ENCODE results near the gene BTBD17. TPM values are rescaled to one million over a fixed set of nuclear protein-coding genes. Genes with fewer than 3 reads are reported as not detected.

The BTBD17 gene
- total RNA-seq, 1 donor from 2014 or later, result 2.7 TPM

GRCh38 chr17:74355065-74355464 lies 6.6 kb downstream of the BTBD17 start:
- peaks cover 8% of the 10 kb centered on the region for H3K4me1 Mint-ChIP-seq (ENCODE audit: unreplicated experiment)
- H3K4me3 Mint-ChIP-seq (ENCODE audit: unreplicated experiment), result no peak overlapping the region
- no peak overlapping the region for H3K27ac Mint-ChIP-seq (ENCODE audit: unreplicated experiment)
- TF ChIP-seq CTCF (IDR thresholded peaks at IDR 0.05; ENCODE audit: unreplicated experiment), result no peak
- peaks cover 25% of the 10 kb centered on the region for H3K27me3 Mint-ChIP-seq (ENCODE audit: unreplicated experiment)
- peaks cover 24% of the 10 kb centered on the region for H3K36me3 Mint-ChIP-seq (ENCODE audit: low read depth, unreplicated experiment)
- no peaks in the 10 kb centered on the region for H3K9me3 Mint-ChIP-seq (ENCODE audit: unreplicated experiment)
- no peak for DNase-seq (ENCODE audit: low spot score)

GRCh38 chr17:74354561-74354960 lies 7.1 kb downstream of the BTBD17 start:
- TF ChIP-seq CTCF (IDR thresholded peaks at IDR 0.05; ENCODE audit: unreplicated experiment), result no peak
- no peak overlapping the region for H3K4me3 Mint-ChIP-seq (ENCODE audit: unreplicated experiment)
- peaks cover 27% of the 10 kb centered on the region for H3K27me3 Mint-ChIP-seq (ENCODE audit: unreplicated experiment)

GRCh38 chr17:74354123-74354522 lies 7.5 kb downstream of the BTBD17 start:
- Mint-ChIP-seq H3K4me3 (ENCODE audit: unreplicated experiment) (no peak overlapping the region), H3K4me1 (ENCODE audit: unreplicated experiment) (peaks cover 8% of the 10 kb centered on the region), H3K9me3 (ENCODE audit: unreplicated experiment) (no peaks in the 10 kb centered on the region), H3K27me3 (ENCODE audit: unreplicated experiment) (peaks cover 29% of the 10 kb centered on the region), H3K27ac (ENCODE audit: unreplicated experiment) (no peak overlapping the region), H3K36me3 (ENCODE audit: low read depth, unreplicated experiment) (peaks cover 24% of the 10 kb centered on the region)
- peak; percentile 66 for TF ChIP-seq CTCF (IDR thresholded peaks at IDR 0.05; ENCODE audit: unreplicated experiment)
- peak; percentile 81 for DNase-seq (ENCODE audit: low spot score)

More at GRCh38 chr17:74354561-74354960, 7.1 kb downstream of the BTBD17 start:
- no peak for DNase-seq (ENCODE audit: low spot score)
- Mint-ChIP-seq H3K9me3 (ENCODE audit: unreplicated experiment) (no peaks in the 10 kb centered on the region), H3K4me1 (ENCODE audit: unreplicated experiment) (peaks cover 8% of the 10 kb centered on the region), H3K27ac (ENCODE audit: unreplicated experiment) (no peak overlapping the region), H3K36me3 (ENCODE audit: low read depth, unreplicated experiment) (peaks cover 24% of the 10 kb centered on the region)

- TF ChIP-seq CTCF (IDR thresholded peaks at IDR 0.05; ENCODE audit: unreplicated experiment), result no peak
- DNase-seq (ENCODE audit: low spot score), result no peak
- Mint-ChIP-seq H3K4me3 (ENCODE audit: unreplicated experiment) (no peak overlapping the region), H3K27ac (ENCODE audit: unreplicated experiment) (no peak overlapping the region), H3K27me3 (ENCODE audit: unreplicated experiment) (peaks cover 28% of the 10 kb centered on the region), H3K4me1 (ENCODE audit: unreplicated experiment) (peaks cover 6% of the 10 kb centered on the region), H3K9me3 (ENCODE audit: unreplicated experiment) (no peaks in the 10 kb centered on the region), H3K36me3 (ENCODE audit: low read depth, unreplicated experiment) (peaks cover 21% of the 10 kb centered on the region)
Measured at GRCh38 chr17:74353446-74354060, 8.1 kb downstream of the BTBD17 start.

- no peak overlapping the region for H3K27ac Mint-ChIP-seq (ENCODE audit: unreplicated experiment)
- no peak for TF ChIP-seq CTCF (IDR thresholded peaks at IDR 0.05; ENCODE audit: unreplicated experiment)
- H3K4me1 Mint-ChIP-seq (ENCODE audit: unreplicated experiment), result peaks cover 9% of the 10 kb centered on the region
- peaks cover 20% of the 10 kb centered on the region for H3K36me3 Mint-ChIP-seq (ENCODE audit: low read depth, unreplicated experiment)
- H3K27me3 Mint-ChIP-seq (ENCODE audit: unreplicated experiment), result peaks cover 28% of the 10 kb centered on the region
- no peak overlapping the region for H3K4me3 Mint-ChIP-seq (ENCODE audit: unreplicated experiment)
- H3K9me3 Mint-ChIP-seq (ENCODE audit: unreplicated experiment), result no peaks in the 10 kb centered on the region
- peak; percentile 47 for DNase-seq (ENCODE audit: low spot score)
Measured at GRCh38 chr17:74351552-74352210, 10.0 kb downstream of the BTBD17 start.
